Endothelial cell of umbilical vein (primary cell): ENCODE results near the gene UBE4B. TPM values are rescaled to one million over a fixed set of nuclear protein-coding genes. Genes with fewer than 3 reads are reported as not detected.

Experiments
- BruUV-seq: library from RNA; stranded (reverse); fragments of 400-500 nt; replicated peaks from 2 replicates; lab custom pipeline; 2021; lab: Mats Ljungman, UMichigan
- CTCF ChIA-PET: fragments of 300-600, 350-600 bp; sonication (Branson Sonifier 250); formaldehyde crosslinking; loops from one replicate; lab custom pipeline; 2021; ENCODE audit warnings: antibody characterized with exemption, inconsistent platforms; lab: Charles Lee
- POLR2A ChIA-PET: fragments of 300-600, 350-600 bp; sonication (Branson Sonifier 250); formaldehyde crosslinking; loops from one replicate; lab custom pipeline; 2021; ENCODE audit warnings: antibody characterized with exemption, inconsistent platforms; lab: Charles Lee
- DNase-seq: peaks from one replicate; pipeline ENCODE4 v3.0.0-alpha.2; 2011; ENCODE audit warnings: low read depth, low spot score
- FAIRE-seq: peaks from 2 replicates; lab custom pipeline; 2011; peaks lifted over from hg19 to GRCh38; lab: Jason Lieb, UNC
- H2AFZ ChIP-seq: 2 replicates; pipeline ENCODE4 v1.6.0; 2012; ENCODE audit warnings: low read depth, low read length, control low read depth, inconsistent platforms
- H3K27ac ChIP-seq: 2 replicates; pipeline ENCODE4 v1.5.1; 2011; ENCODE audit warnings: low read depth, mild to moderate bottlenecking, control low read depth, low read length, moderate library complexity; ENCODE audit not compliant: insufficient read depth
- H3K27me3 ChIP-seq, 2 experiments: 2 replicates each; pipeline versions ENCODE4 v1.6.0 to v1.6.1; 2011; ENCODE audit warnings: low read length in 2 of 2, mixed read lengths in 1 of 2; ENCODE audit not compliant: control insufficient read depth in 2 of 2, insufficient read depth in 2 of 2
- H3K36me3 ChIP-seq, 2 experiments: 2 replicates in 1 of 2; 3 replicates in 1 of 2; pipeline ENCODE4 v1.5.1; 2011; ENCODE audit warnings: low read length in 2 of 2, mild to moderate bottlenecking in 1 of 2, moderate library complexity in 1 of 2; ENCODE audit not compliant: control insufficient read depth in 2 of 2, insufficient read depth in 2 of 2; ENCODE audit errors: extremely low read depth in 1 of 2
- H3K4me1 ChIP-seq: 3 replicates; pipeline ENCODE4 v1.5.1; 2011; ENCODE audit warnings: mild to moderate bottlenecking, low read length; ENCODE audit not compliant: control insufficient read depth, insufficient read depth; ENCODE audit errors: extremely low read depth
- H3K4me2 ChIP-seq: 2 replicates; pipeline ENCODE4 v1.6.1; 2011; ENCODE audit warnings: low read length, control low read depth, mixed read lengths; ENCODE audit not compliant: insufficient read depth
- H3K4me3 ChIP-seq, 3 experiments: fragments of 200-600 bp in 1 of 3; sonication (generic), shearing (Covaris generic) in 1 of 3; replicated peaks in 1 of 3; 2 replicates each; pipeline ENCODE4 v1.5.1; 2011 to 2016; ENCODE audit warnings: control low read depth in 3 of 3, low read length in 3 of 3, mild to moderate bottlenecking in 2 of 3, inconsistent platforms in 1 of 3, low read depth in 1 of 3, moderate library complexity in 1 of 3; ENCODE audit not compliant: insufficient read depth in 1 of 3
- H3K79me2 ChIP-seq: 2 replicates; pipeline ENCODE4 v1.6.0; 2012; ENCODE audit warnings: low read length, inconsistent platforms; ENCODE audit not compliant: control insufficient read depth, insufficient read depth
- H3K9ac ChIP-seq: replicated peaks from 2 replicates; pipeline ENCODE3; 2011; ENCODE audit warnings: low read length, control low read depth; ENCODE audit not compliant: insufficient read depth; ENCODE audit errors: extremely low read depth
- H3K9me1 ChIP-seq: replicated peaks from 3 replicates; pipeline ENCODE4 v1.6.0; 2011; ENCODE audit warnings: mild to moderate bottlenecking, low read length; ENCODE audit not compliant: control insufficient read depth, insufficient read depth; ENCODE audit errors: extremely low read depth
- H3K9me3 ChIP-seq: replicated peaks from 2 replicates; pipeline ENCODE4 v1.5.1; 2012; ENCODE audit warnings: low read length, inconsistent platforms; ENCODE audit not compliant: control insufficient read depth, insufficient read depth
- H4K20me1 ChIP-seq: replicated peaks from 2 replicates; pipeline ENCODE3; 2011; ENCODE audit warnings: mild to moderate bottlenecking, low read length; ENCODE audit not compliant: control insufficient read depth, insufficient read depth; ENCODE audit errors: extremely low read depth
- CTCF ChIP-seq, 2 donors: IDR thresholded peaks; 1 replicate in 1 of 2; 2 replicates in 1 of 2; pipeline ENCODE4 v1.5.1; 2011; ENCODE audit warnings: low read length in 2 of 2, mild to moderate bottlenecking in 2 of 2, moderate library complexity in 2 of 2, control low read depth in 1 of 2, inconsistent platforms in 1 of 2, low read depth in 1 of 2; ENCODE audit not compliant: insufficient read depth in 1 of 2; ENCODE audit errors: extremely low read depth in 1 of 2
- FOS ChIP-seq: IDR thresholded peaks from 2 replicates; pipeline ENCODE4 v1.6.1; 2011; ENCODE audit warnings: mild to moderate bottlenecking, low read length, moderate library complexity, borderline replicate concordance; ENCODE audit not compliant: insufficient read depth
- GATA2 ChIP-seq: IDR thresholded peaks from 2 replicates; pipeline ENCODE4 v1.7.0; 2011; ENCODE audit warnings: low read depth, mild to moderate bottlenecking, moderate library complexity, mixed read lengths, low read length; ENCODE audit not compliant: insufficient read length, insufficient read depth
- JUN ChIP-seq: IDR thresholded peaks from 2 replicates; pipeline ENCODE4 v1.6.1; 2011; ENCODE audit warnings: borderline replicate concordance, low read depth; ENCODE audit not compliant: insufficient read length, insufficient read depth
- MAX ChIP-seq: IDR thresholded peaks from 2 replicates; pipeline ENCODE4 v1.6.1; 2011; ENCODE audit not compliant: insufficient read depth, insufficient read length
- MYC ChIP-seq: IDR thresholded peaks from one replicate; pipeline ENCODE4 v1.6.1; 2011; ENCODE audit warnings: mild to moderate bottlenecking, low read depth, low read length
- dilution Hi-C: fragments of 300-500 bp; cut with MboI; formaldehyde crosslinking; loops from one replicate; pipeline ENCODE4 v1.15.0; 2019; ENCODE audit warnings: low sequenced_read_pairs; ENCODE audit not compliant: extremely low pct_ligation_motif_present
- intact Hi-C: fragments of 100-400 bp; cut with micrococcal nuclease; formaldehyde crosslinking; loops from one replicate; pipeline ENCODE4 v1.10.0; 2022
- polyA plus RNA-seq, 4 experiments: library from polyadenylated mRNA; depleted of rRNA in 3 of 4; stranded (reverse) in 3 of 4; unstranded in 1 of 4; fragments of >200 nt; gene quantifications; 2 replicates each; pipeline versions ENCODE4 v1.2.1 to v1.2.3, GENCODE V29; 2011 to 2012; ENCODE audit warnings: missing spikeins in 1 of 4
- total RNA-seq: library from RNA; stranded (reverse); gene quantifications from 2 replicates; pipeline ENCODE4 v1.2.3, GENCODE V29; 2021

The UBE4B gene
- total and polyA plus RNA-seq, 2 donors (not counting 3 experiments of a cell fraction or from before 2014, with no cell fraction given), result 17.8 to 54.5 TPM

- ChIA-PET CTCF (no interaction called here), POLR2A (no interaction called here)
- DNase-seq (no peak), FAIRE-seq (no peak)
- no peaks in the 10 kb centered on the region for H4K20me1 ChIP-seq
- no peaks in the 10 kb centered on the region for H3K79me2 ChIP-seq
- no peak for TF ChIP-seq MAX
- TF ChIP-seq FOS, result no peak
- no peak for TF ChIP-seq MYC
- no peak overlapping the region for H3K4me3 ChIP-seq
- no peaks in the 10 kb centered on the region for H3K9me3 ChIP-seq
- no peak overlapping the region for H3K9ac ChIP-seq
- H3K36me3 ChIP-seq, result no peaks in the 10 kb centered on the region
- H3K9me1 ChIP-seq, result no peaks in the 10 kb centered on the region
- no peak overlapping the region for H2AFZ ChIP-seq
- H3K27ac ChIP-seq, result no peak overlapping the region
- H3K4me1 ChIP-seq, result no peaks in the 10 kb centered on the region
- H3K4me2 ChIP-seq, result no peak overlapping the region
- intact Hi-C loops (no loop called here), dilution Hi-C loops (no loop called here)
- BruUV-seq, result no TSS peak
- H3K27me3 ChIP-seq, result peaks cover 2 to 4% of the 10 kb centered on the region in 2 experiments
These were observed 162.8 kb downstream of the UBE4B start for GRCh38 chr1:10195570-10195969.

GRCh38 chr1:10196976-10197375, 164.2 kb downstream of the UBE4B start:
- TF ChIP-seq MAX (no peak), CTCF (IDR thresholded peaks at IDR 0.05; ENCODE audit: extremely low read depth in 1 of 2, insufficient read depth in 1 of 2, low read depth in 1 of 2, low read length in 2 of 2) (no peak), JUN (no peak), FOS (no peak), GATA2 (no peak)
- no TSS peak for BruUV-seq
- Histone ChIP-seq H3K9me1 (no peaks in the 10 kb centered on the region), H3K4me3 (no peak overlapping the region), H2AFZ (no peak overlapping the region), H3K9me3 (no peaks in the 10 kb centered on the region), H4K20me1 (no peaks in the 10 kb centered on the region), H3K27ac (no peak overlapping the region), H3K36me3 (no peaks in the 10 kb centered on the region), H3K4me2 (no peak overlapping the region), H3K4me1 (no peaks in the 10 kb centered on the region), H3K79me2 (no peaks in the 10 kb centered on the region), H3K9ac (no peak overlapping the region), H3K27me3 (peaks cover 6 to 7% of the 10 kb centered on the region in 2 experiments)
- FAIRE-seq (no peak), DNase-seq (no peak)
- POLR2A ChIA-PET, result no interaction called here
- intact Hi-C loops, result no loop called here
- dilution Hi-C loops, result no loop called here
- CTCF ChIA-PET, result interaction anchor here (0.7 to 1.1 kb wide), 2 partner anchors 11 to 180 kb away, joined by 3 read pairs; no protein-coding TSS in a partner anchor
